ENCODE results near the gene CTBS. TPM values are rescaled to one million over a fixed set of nuclear protein-coding genes. Genes with fewer than 3 reads are reported as not detected.

CTBS gene
- total RNA-seq, 2 donors from 2014 or later = 12.3 to 19.6 TPM

DNA sequence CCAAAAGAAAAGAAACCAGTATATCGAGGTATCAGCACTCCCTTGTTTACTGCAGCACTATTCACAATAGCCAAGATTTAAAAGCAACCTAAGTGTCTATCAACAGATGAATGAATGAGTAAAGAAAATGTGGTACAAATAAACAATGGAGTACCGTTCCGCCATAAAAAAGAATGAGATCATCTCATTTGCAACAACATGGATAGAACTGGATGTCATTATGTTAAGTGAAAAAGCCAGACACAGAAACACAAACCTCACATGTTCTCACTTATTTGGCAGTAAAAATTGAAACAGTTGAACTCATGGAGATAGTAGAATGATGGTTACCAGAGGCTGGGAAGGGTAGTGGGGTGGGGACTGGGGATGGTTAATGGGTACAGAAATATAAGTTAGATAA, 63.6 kb downstream of the CTBS start:
- Histone ChIP-seq H3K27ac (ENCODE audit: low read depth, low read length) (no peak overlapping the region), H3K27me3 (ENCODE audit: control insufficient read depth, insufficient read depth, low read length, poor library complexity, severe bottlenecking) (no peaks in the 10 kb centered on the region), H3K36me3 (ENCODE audit: control insufficient read depth, insufficient read depth, low read length) (no peaks in the 10 kb centered on the region), H3K9ac (ENCODE audit: extremely low read depth, low read length, poor library complexity, severe bottlenecking) (no peak overlapping the region), H3K9me3 (ENCODE audit: control insufficient read depth, low read length) (peaks cover 16% of the 10 kb centered on the region), H3K4me1 (ENCODE audit: control insufficient read depth, insufficient read depth, low read length) (no peaks in the 10 kb centered on the region), H3K4me3 (ENCODE audit: low read length) (no peak overlapping the region)
- Mint-ChIP-seq H3K27me3 (ENCODE audit: insufficient read depth) (peaks cover 2% of the 10 kb centered on the region), H3K4me3 (no peak overlapping the region), H3K4me1 (no peaks in the 10 kb centered on the region), H3K27ac (no peak overlapping the region), H3K9me3 (peaks cover 12% of the 10 kb centered on the region), H3K36me3 (ENCODE audit: low read depth) (peaks cover 6% of the 10 kb centered on the region)
- TF ChIP-seq, protein P1, sequence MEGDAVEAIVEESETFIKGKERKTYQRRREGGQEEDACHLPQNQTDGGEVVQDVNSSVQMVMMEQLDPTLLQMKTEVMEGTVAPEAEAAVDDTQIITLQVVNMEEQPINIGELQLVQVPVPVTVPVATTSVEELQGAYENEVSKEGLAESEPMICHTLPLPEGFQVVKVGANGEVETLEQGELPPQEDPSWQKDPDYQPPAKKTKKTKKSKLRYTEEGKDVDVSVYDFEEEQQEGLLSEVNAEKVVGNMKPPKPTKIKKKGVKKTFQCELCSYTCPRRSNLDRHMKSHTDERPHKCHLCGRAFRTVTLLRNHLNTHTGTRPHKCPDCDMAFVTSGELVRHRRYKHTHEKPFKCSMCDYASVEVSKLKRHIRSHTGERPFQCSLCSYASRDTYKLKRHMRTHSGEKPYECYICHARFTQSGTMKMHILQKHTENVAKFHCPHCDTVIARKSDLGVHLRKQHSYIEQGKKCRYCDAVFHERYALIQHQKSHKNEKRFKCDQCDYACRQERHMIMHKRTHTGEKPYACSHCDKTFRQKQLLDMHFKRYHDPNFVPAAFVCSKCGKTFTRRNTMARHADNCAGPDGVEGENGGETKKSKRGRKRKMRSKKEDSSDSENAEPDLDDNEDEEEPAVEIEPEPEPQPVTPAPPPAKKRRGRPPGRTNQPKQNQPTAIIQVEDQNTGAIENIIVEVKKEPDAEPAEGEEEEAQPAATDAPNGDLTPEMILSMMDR (conservative IDR thresholded peaks at IDR 0.05) = no peak
- no peak for DNase-seq
- WGBS, 2 experiments (ENCODE audit: insufficient coverage in 1 of 2, insufficient read length in 1 of 2) = 94% methylated on average over 2 to 3 of the region's 3 CpGs

DNA sequence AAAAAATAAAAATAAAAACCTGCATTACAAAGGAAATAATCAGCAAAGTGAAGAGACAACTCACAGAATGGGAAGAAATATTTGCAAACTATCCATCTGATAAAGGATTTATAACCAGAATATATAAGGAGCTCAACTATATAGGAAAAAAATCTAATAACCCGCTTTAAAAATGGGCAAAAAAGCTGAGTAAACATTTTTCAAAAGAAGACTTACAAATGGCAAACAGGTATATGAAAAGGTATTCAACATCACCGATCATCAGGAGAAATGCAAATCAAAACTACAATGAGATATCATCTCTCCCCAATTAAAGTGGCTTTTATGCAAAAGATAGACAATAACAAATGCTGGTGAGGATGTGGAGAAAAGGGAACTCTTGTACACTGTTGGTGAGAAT, 64.1 kb downstream of the CTBS start:
- Mint-ChIP-seq H3K9me3 (peaks cover 12% of the 10 kb centered on the region), H3K4me1 (no peaks in the 10 kb centered on the region), H3K27me3 (ENCODE audit: insufficient read depth) (peaks cover 2% of the 10 kb centered on the region), H3K4me3 (no peak overlapping the region), H3K36me3 (ENCODE audit: low read depth) (peaks cover 6% of the 10 kb centered on the region), H3K27ac (no peak overlapping the region)
- TF ChIP-seq, protein P1 (conservative IDR thresholded peaks at IDR 0.05) = no peak
- WGBS, 2 experiments (ENCODE audit: insufficient coverage in 1 of 2, insufficient read length in 1 of 2) = 71 to 83% methylated on average over 1 to 2 of the region's 2 CpGs
- no peak overlapping the region for H3K27ac ChIP-seq (ENCODE audit: low read depth, low read length)
- no peak overlapping the region for H3K9ac ChIP-seq (ENCODE audit: extremely low read depth, low read length, poor library complexity, severe bottlenecking)
- H3K4me3 ChIP-seq (ENCODE audit: low read length) = no peak overlapping the region
- no peaks in the 10 kb centered on the region for H3K36me3 ChIP-seq (ENCODE audit: control insufficient read depth, insufficient read depth, low read length)
- peaks cover 16% of the 10 kb centered on the region for H3K9me3 ChIP-seq (ENCODE audit: control insufficient read depth, low read length)
- H3K4me1 ChIP-seq (ENCODE audit: control insufficient read depth, insufficient read depth, low read length) = no peaks in the 10 kb centered on the region
- no peaks in the 10 kb centered on the region for H3K27me3 ChIP-seq (ENCODE audit: control insufficient read depth, insufficient read depth, low read length, poor library complexity, severe bottlenecking)
- DNase-seq = no peak

DNA sequence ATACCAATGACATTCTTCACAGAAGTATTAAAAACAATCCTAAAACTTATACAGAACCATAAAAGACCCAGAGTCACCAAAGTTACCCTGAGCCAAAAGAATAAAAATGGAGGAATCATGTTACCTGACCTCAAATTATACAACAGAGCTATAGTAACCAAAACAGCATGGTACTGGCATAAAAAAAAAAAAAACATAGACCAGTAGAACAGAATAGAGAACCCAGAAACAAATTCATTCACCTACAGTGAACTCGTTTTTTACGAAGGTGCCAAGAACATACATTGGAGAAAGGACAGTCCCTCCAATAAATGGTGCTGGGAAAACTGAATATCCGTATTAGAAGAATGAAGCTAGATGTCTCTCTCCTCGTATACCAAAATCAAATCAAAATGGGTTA, 65.2 kb downstream of the CTBS start:
- no peak for DNase-seq
- H3K27me3 ChIP-seq (ENCODE audit: control insufficient read depth, insufficient read depth, low read length, poor library complexity, severe bottlenecking) = no peaks in the 10 kb centered on the region

More for the DNA sequence above, 65.2 kb downstream of the CTBS start:
- no peak overlapping the region for H3K27ac ChIP-seq (ENCODE audit: low read depth, low read length)
- peaks cover 10% of the 10 kb centered on the region for H3K4me1 Mint-ChIP-seq
- peaks cover 12% of the 10 kb centered on the region for H3K9me3 Mint-ChIP-seq
- H3K27ac Mint-ChIP-seq = no peak overlapping the region
- peaks cover 16% of the 10 kb centered on the region for H3K9me3 ChIP-seq (ENCODE audit: control insufficient read depth, low read length)
- H3K27me3 Mint-ChIP-seq (ENCODE audit: insufficient read depth) = peaks cover 2% of the 10 kb centered on the region
- H3K4me1 ChIP-seq (ENCODE audit: control insufficient read depth, insufficient read depth, low read length) = no peaks in the 10 kb centered on the region
- TF ChIP-seq, protein P1 (conservative IDR thresholded peaks at IDR 0.05) = no peak
- H3K36me3 ChIP-seq (ENCODE audit: control insufficient read depth, insufficient read depth, low read length) = no peaks in the 10 kb centered on the region
- no peak overlapping the region for H3K4me3 Mint-ChIP-seq
- WGBS, 2 experiments (ENCODE audit: insufficient coverage in 1 of 2, insufficient read length in 1 of 2) = 94 to 97% methylated on average over 4 of the region's 4 CpGs
- H3K4me3 ChIP-seq (ENCODE audit: low read length) = no peak overlapping the region
- H3K9ac ChIP-seq (ENCODE audit: extremely low read depth, low read length, poor library complexity, severe bottlenecking) = no peak overlapping the region
- H3K36me3 Mint-ChIP-seq (ENCODE audit: low read depth) = peaks cover 6% of the 10 kb centered on the region

Data from endodermal cell (in vitro differentiated cells).